HS-5 (cell line): ENCODE data around the gene WSB2.
"Not testable (repeated sequence)": the region's sequence is repeated elsewhere in the genome, so short reads cannot be mapped to it uniquely, and the experiment has no call there.

Source experiments
- DNase-seq: peaks from one replicate; pipeline ENCODE4 v3.0.0-alpha.2; 2012; ENCODE audit warnings: low read depth

The WSB2 gene

GRCh38 chr12:118035190-118036041 lies 25.6 kb downstream of the WSB2 start:
- DNase-seq, result no peak

GRCh38 chr12:118034429-118035189 lies 26.4 kb downstream of the WSB2 start:
- no peak for DNase-seq

- DNase-seq, result no peak
Observed at GRCh38 chr12:118033902-118034301, 27.1 kb downstream of the WSB2 start.

DNA sequence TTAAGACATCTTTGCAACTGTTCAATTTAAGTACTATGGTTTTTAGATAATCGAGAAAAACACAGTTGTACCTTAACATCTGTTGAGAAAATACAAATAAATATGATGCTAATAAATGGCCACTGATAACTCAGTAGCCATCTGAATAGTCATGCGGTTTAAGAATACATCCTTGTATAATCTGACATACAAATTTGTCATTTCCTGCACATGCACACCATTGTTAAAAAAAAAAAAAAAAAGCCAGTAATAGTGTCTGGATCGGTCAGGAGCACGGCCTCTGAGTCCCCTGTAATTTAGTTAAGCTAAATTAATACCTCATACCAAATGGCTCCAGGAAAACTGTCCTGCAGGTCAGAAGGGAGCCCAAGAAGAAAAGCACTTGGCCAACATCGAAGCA lies 27.7 kb downstream of the WSB2 start:
- DNase-seq, result no peak

DNA sequence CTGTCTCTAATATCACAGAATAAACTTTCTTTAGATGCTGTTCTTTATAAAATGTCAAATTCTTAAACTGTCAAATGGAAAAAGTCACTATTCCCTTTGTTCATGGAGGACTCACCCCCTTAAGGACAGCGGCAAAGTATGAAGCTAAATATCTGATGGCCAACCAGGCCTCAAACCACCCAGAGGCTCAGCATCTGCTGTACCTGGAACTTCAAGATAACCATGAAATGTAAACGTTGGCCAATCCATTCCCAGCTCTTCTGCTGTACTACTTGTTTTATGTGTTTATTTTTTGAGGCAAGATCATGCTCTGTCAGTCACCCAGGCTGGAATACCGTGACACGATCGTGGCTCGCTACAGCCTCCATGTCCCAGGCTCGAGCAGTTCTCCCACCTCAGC lies 28.8 kb downstream of the WSB2 start:
- DNase-seq, result no peak

- no peak for DNase-seq
Observed at GRCh38 chr12:118029166-118029565, 31.8 kb downstream of the WSB2 start.

- DNase-seq, result no peak
Observed at GRCh38 chr12:118025168-118025567, 35.8 kb downstream of the WSB2 start.

DNA sequence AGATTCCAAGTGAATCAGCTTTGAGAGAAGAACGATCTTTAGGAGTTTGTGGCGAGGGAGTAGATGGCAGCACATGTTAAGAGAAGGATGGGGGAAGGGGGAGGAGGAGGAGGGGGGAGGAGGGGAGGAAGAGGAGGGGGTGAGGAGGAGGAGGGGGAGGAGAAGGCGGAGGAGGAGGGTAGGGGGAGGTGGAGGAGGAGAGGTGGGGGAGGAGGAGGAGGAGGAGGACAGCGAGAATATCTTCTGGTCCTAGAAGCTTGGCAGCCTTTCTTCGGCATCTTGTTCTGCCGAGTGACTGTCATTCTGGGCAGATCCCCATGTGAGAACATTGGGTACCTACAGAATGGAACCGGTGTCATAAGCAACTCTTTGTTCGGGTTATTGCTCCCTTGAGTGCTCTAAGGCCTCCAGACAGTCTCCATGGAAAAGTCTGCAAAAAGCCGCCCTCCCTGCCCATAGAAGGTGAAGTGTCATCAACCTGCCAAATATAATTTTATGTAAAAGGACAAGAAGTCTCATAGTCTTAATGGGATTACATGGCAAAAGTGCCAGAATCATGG lies 37.6 kb downstream of the WSB2 start:
- DNase-seq, result no peak

GRCh38 chr12:118022728-118023109 lies 38.3 kb downstream of the WSB2 start:
- no peak for DNase-seq

DNA sequence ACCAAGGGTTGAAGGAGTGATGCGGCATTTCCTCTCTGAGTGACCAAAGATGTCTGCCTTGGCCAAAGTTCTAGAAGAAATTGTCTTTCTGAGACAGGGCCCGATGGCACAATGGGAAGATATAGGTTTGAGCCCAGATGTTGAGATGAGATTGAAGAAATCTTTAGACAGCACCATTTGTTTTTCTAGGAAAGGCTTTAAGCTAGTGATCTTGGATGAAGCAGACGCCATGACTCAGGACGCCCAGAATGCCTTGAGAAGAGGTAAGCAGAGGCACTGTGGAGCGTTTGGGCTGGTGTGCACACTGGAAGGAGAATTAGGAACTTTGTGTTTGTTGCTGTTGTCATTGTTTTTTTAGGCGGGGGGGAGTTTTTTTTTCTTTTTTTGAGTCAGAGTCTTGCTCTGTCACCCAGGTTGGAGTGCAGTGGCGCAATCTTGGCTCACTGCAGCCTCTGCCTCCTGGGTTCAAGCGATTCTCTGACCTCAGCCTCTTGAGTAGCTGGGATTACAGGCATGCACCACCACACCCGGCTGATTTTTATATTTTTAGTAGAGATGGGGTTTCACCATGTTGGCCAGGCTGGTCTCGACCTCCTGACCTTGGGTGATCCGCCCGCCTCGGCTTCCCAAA lies 38.8 kb downstream of the WSB2 start:
- not testable (repeated sequence) for DNase-seq

DNA sequence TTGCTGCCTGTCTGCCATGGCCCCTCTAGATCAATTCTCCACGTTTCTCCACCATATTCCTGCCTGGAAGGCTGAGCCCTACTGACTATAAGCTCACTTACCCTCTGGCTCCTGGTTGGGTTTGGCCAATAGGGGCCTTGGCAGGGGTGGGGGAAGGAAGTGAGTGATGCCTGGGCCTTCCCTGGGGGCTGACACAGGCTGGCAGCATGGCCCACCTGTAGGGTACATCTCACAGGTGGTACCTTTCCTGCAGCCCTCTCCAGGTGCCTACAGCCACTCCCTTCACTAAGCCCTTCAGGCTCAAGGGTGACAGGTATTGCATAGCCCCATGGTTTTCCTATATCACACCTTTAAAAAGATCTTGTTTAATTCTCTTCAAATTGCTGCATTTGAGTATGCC lies 40.9 kb downstream of the WSB2 start:
- no peak for DNase-seq

DNA sequence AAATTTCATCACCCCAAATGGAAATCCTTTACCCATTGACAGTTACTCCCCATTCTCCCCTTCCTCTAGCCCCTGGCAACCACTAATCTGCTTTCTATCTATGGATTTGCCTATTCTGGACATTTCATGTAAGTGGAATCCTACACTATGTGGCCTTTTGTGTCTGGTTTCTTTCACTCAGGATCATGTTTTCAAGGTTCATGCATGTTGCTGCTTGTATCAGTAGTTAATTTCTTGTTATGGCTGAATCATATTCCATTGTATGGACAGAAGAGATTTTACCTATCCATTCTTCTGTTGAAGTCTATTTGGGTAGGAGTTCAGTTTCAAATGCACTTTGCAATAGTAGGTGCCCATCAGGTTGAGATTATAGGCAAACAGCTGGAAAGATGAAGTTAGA lies 43.1 kb downstream of the WSB2 start:
- no peak for DNase-seq

GRCh38 chr12:118016424-118017264 lies 44.3 kb downstream of the WSB2 start, which contains the start of gene RFC5:
Gene RFC5, plus strand, starts transcription at chr12:118016703. Its CDS starts 125 bp downstream, at chr12:118016828.
- DNase-seq, result peak; percentile 80

GRCh38 chr12:118015944-118016343 lies 45.0 kb downstream of the WSB2 start:
- DNase-seq, result no peak

GRCh38 chr12:118015306-118015705 lies 45.7 kb downstream of the WSB2 start:
- no peak for DNase-seq

DNA sequence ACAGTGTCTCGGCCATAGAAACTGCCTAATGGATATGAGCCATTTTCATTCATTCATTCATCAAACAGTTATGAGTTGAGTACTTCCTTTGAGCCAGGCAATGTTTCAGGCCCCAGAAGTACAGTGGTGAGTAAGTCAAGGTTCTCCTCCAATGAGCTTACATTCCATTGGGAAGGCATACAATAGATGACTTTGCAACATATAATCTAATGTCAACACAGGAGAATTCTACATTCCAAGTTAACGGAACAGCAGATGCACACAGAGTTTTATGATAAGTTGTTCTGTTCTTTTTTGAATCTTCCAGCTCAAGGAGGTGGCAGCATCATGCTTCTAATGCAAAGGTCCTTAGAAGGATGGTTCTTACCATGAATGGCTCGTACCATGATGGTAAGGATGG lies 47.7 kb downstream of the WSB2 start:
- DNase-seq, result no peak

- DNase-seq, result no peak
Observed at GRCh38 chr12:118011961-118012360, 49.0 kb downstream of the WSB2 start.

DNA sequence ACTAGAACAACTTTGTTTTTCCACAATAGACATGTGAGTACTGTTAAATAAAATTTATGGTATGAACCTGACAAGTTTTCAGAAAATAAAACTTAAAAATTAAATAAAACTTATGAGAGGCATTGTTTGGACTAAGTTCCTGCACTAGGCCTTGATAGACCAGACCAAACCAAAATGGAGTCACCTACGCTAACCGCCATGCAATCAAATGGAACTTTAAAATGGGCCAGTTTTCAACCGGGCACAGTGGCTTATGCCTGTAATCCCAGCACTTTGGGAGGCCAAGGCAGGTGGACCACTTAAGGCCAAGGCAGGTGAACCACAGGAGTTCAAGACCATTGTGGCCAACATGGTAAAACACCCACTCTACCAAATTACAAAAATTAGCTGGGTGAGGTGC lies 49.6 kb downstream of the WSB2 start:
- DNase-seq, result no peak

DNA sequence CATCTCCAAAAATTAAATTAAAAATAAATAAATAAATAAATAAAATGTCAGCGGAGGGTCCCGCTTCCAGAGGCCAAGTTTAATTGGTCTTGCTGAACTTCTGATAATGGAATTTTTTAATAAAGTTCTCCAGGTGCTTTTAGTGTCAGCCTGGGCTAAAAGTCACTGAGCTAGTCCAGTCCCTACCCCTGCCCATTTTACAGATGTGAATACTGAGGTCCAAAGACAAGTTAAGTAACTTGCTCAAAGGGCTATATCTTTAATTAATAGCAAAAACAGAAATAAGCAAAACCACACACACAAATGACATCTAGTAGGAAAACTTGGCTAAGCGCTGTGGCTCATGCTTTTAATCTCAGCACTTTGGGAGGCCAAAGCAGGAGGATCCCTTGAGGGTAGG lies 50.1 kb downstream of the WSB2 start:
- DNase-seq, result no peak

- DNase-seq, result not testable (repeated sequence)
Observed at GRCh38 chr12:117999806-118000205, 61.2 kb downstream of the WSB2 start.

DNA sequence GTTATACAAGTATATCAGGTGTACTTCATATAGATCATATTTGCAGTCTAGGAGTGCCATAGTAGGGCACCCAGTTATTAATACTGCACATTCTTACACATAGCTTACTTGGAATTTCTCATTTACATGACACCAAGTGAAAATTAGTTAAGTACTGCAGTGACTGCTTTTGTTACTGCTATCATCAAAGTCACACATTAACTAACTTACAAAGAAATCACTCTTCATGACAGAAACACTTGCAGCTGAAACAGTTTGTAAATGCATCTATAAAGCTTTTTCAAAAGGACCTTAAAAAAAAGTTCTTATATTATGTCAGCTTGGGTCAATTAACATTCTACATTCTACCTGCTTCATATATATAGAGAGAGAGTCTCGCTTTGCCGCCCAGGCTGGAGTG lies 62.3 kb downstream of the WSB2 start:
- DNase-seq, result no peak
